ENCODE data around the gene RPS6KA4. TPM values are rescaled to one million over a fixed set of nuclear protein-coding genes. Genes with fewer than 3 reads are reported as not detected.

Gene RPS6KA4
- total RNA-seq, 1 donor from 2014 or later: 34.9 TPM

GRCh38 chr11:64367931-64368672, 9.1 kb downstream of the RPS6KA4 start:
- Mint-ChIP-seq H3K27ac (ENCODE audit: unreplicated experiment) (no peak overlapping the region), H3K4me3 (ENCODE audit: unreplicated experiment) (no peak overlapping the region), H3K9me3 (ENCODE audit: low read depth) (no peaks in the 10 kb centered on the region), H3K27me3 (ENCODE audit: low read depth) (no peaks in the 10 kb centered on the region), H3K36me3 (ENCODE audit: low read depth) (peaks cover 26% of the 10 kb centered on the region), H3K4me1 (ENCODE audit: low read depth) (no peaks in the 10 kb centered on the region)
- no peak for DNase-seq (ENCODE audit: low spot score)
- TF ChIP-seq CTCF (IDR thresholded peaks at IDR 0.05): no peak

- no peak for TF ChIP-seq CTCF (IDR thresholded peaks at IDR 0.05)
- Mint-ChIP-seq H3K36me3 (ENCODE audit: low read depth) (peaks cover 22% of the 10 kb centered on the region), H3K4me1 (ENCODE audit: low read depth) (no peaks in the 10 kb centered on the region), H3K27ac (ENCODE audit: unreplicated experiment) (no peak overlapping the region), H3K9me3 (ENCODE audit: low read depth) (no peaks in the 10 kb centered on the region), H3K27me3 (ENCODE audit: low read depth) (no peaks in the 10 kb centered on the region), H3K4me3 (ENCODE audit: unreplicated experiment) (no peak overlapping the region)
- no peak for DNase-seq (ENCODE audit: low spot score)
These were observed 9.7 kb downstream of the RPS6KA4 start for GRCh38 chr11:64368673-64369074.

- no peaks in the 10 kb centered on the region for H3K9me3 Mint-ChIP-seq (ENCODE audit: low read depth)
- H3K27me3 Mint-ChIP-seq (ENCODE audit: low read depth): no peaks in the 10 kb centered on the region
- H3K4me3 Mint-ChIP-seq (ENCODE audit: unreplicated experiment): no peak overlapping the region
- H3K36me3 Mint-ChIP-seq (ENCODE audit: low read depth): peaks cover 17% of the 10 kb centered on the region
- DNase-seq (ENCODE audit: low spot score): peak; percentile 93
- peak; percentile 14 for TF ChIP-seq CTCF (IDR thresholded peaks at IDR 0.05)
- no peak overlapping the region for H3K27ac Mint-ChIP-seq (ENCODE audit: unreplicated experiment)
- no peaks in the 10 kb centered on the region for H3K4me1 Mint-ChIP-seq (ENCODE audit: low read depth)
These were observed 10.8 kb downstream of the RPS6KA4 start for GRCh38 chr11:64369440-64370421.

GRCh38 chr11:64371201-64371600, 12.2 kb downstream of the RPS6KA4 start:
- no peak for TF ChIP-seq CTCF (IDR thresholded peaks at IDR 0.05)
- peaks cover 14% of the 10 kb centered on the region for H3K36me3 Mint-ChIP-seq (ENCODE audit: low read depth)
- H3K4me3 Mint-ChIP-seq (ENCODE audit: unreplicated experiment): no peak overlapping the region
- no peaks in the 10 kb centered on the region for H3K9me3 Mint-ChIP-seq (ENCODE audit: low read depth)
- no peaks in the 10 kb centered on the region for H3K4me1 Mint-ChIP-seq (ENCODE audit: low read depth)
- no peak overlapping the region for H3K27ac Mint-ChIP-seq (ENCODE audit: unreplicated experiment)
- H3K27me3 Mint-ChIP-seq (ENCODE audit: low read depth): no peaks in the 10 kb centered on the region
- DNase-seq (ENCODE audit: low spot score): no peak

GRCh38 chr11:64372021-64372420, 13.1 kb downstream of the RPS6KA4 start:
- H3K27me3 Mint-ChIP-seq (ENCODE audit: low read depth): no peaks in the 10 kb centered on the region
- no peak overlapping the region for H3K4me3 Mint-ChIP-seq (ENCODE audit: unreplicated experiment)
- no peaks in the 10 kb centered on the region for H3K9me3 Mint-ChIP-seq (ENCODE audit: low read depth)
- H3K4me1 Mint-ChIP-seq (ENCODE audit: low read depth): no peaks in the 10 kb centered on the region
- DNase-seq (ENCODE audit: low spot score): no peak
- H3K36me3 Mint-ChIP-seq (ENCODE audit: low read depth): peaks cover 8% of the 10 kb centered on the region
- no peak overlapping the region for H3K27ac Mint-ChIP-seq (ENCODE audit: unreplicated experiment)
- no peak for TF ChIP-seq CTCF (IDR thresholded peaks at IDR 0.05)
